NCI-H774 (cell line): Measurements from ENCODE around the gene PERCC1.
"Not testable (repeated sequence)": the region's sequence is repeated elsewhere in the genome, so short reads cannot be mapped to it uniquely, and the experiment has no call there.

Experiments used
- DNase-seq: peaks from one replicate; lab custom pipeline; 2025; lab: John Stamatoyannopoulos, UW

Gene PERCC1

DNA sequence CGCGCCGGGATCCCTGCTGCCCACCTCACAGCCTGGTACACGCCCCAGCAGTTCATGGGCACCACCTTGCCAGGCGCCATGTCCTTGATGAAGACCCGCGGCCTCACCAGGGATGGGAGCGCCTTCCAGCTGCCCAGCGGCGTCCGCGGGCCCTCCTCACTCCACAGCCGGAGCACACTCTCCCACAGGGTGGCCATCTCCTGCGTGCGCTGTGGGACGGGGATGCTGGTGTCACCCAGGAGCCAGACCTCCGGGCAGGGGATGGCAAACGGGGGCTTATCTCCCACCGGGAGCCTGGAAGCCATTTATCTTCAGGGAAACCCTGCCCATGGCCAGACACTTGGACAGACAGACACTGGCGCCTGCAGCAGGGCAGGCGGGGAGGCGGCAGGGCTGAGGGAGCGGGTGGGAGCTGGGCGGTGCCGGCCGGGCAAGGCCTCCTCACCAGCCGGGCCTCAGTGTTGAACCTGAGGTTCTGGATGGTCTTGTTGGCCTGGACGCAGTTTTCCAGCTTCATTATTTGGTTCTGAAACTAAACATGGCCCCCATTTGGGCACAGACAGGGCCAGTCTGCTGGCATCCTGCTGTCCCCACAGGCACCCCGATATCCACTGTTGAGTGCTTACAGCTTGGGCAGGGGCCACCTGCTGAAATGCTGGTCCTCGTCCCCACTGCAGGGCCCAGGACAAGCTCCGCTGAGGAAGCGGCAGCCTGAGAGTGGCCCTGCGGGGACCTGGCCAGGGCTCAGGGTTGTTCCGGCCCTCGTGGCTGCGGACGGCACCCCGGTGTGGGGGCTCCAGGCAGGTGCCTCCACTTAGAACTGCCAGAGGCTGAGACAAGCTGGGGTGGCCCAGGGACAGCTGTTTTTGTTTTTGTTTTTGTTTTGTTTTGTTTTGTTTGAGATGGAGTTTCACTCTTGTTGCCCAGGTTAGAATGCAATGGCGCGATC lies 4.0 kb downstream of the PERCC1 start:
- DNase-seq, result no peak

DNA sequence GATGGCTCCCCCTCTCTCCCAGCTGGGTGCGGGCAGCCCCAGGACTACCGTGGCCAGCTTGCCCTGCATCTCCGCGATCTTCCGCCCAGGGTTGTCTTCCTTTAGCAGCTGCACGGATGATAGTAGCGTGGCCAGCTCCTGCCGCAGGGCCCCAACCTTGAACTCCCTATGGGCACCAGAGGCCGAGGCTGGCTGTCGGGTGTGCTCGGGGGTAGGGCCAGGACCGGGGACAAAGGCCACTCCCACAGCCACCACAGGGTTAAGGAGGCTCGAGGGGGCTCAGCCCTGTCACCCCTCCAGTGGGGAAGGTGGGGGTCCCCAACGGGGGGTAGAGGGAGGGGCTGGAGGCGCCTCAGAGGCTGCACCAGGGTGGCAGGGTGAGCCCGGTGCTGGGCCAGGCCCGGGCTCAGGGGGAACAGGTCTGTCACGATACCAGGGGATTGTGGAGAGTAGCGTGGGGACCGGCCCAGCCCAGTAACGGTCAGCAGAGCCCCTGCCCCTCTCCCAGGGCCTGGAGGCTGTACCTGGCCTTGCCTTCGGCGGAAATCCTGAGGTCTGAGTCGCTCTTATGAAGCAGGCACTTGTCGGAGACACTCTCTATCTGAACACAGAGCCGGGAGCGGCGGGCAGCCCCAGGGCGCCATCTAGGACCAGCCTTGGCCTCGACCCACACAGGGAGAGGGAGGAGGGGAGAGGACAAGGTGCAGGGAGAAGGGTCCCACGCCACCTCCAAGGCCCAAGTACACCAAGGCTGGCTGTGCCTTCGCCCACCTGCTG lies 5.2 kb downstream of the PERCC1 start:
- DNase-seq, result no peak

DNA sequence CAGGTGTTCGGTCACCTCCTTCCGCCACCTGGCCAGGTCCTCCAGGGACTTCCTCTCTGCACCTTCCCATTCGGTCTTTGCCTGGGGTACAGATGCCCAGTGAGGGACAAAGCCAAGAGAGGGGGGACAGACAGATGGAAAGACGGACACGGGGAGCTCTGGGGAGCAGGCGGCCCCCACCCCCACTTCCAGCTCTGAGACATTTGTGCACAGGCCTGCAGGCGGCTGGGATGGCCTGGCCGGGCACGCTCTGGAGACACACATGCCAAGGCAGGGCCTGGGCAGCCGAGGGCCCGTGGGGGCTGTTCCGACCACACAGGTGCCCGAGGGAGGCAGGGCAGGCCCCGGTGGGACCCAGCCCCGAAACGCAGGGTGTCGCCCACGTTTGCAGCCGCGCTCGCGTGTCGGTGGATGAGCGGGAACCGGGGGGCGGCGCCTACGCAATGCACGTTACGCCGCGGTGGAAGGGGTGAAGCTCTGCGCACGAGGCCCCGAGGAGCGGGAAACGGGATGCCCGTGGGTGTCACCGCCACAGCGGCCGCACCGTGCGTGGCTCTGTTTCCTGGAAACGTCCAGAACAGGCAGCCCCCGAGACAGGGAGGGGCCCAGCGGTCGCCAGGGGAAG lies 6.0 kb downstream of the PERCC1 start:
- DNase-seq, result no peak

DNA sequence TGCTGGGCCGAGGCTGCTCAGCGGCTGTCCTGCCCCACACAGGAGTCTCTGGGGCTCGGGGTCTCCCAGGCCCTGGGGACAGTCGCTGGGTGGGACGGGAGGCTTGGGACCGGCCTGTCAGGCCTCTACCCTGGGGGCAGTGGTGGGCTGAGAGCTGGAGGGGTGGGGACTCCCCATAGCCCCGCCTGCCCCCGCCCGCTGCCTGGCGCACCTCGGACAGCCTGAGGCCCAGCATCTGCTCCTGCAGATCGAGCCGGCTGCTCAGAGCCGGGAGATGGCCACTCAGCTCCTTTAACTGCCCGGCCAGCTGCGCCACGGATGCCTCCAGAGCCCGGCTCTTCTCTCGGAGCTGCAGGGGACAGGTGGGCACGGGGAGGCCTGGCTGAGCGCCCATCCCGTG lies 6.7 kb downstream of the PERCC1 start:
- no peak for DNase-seq

DNA sequence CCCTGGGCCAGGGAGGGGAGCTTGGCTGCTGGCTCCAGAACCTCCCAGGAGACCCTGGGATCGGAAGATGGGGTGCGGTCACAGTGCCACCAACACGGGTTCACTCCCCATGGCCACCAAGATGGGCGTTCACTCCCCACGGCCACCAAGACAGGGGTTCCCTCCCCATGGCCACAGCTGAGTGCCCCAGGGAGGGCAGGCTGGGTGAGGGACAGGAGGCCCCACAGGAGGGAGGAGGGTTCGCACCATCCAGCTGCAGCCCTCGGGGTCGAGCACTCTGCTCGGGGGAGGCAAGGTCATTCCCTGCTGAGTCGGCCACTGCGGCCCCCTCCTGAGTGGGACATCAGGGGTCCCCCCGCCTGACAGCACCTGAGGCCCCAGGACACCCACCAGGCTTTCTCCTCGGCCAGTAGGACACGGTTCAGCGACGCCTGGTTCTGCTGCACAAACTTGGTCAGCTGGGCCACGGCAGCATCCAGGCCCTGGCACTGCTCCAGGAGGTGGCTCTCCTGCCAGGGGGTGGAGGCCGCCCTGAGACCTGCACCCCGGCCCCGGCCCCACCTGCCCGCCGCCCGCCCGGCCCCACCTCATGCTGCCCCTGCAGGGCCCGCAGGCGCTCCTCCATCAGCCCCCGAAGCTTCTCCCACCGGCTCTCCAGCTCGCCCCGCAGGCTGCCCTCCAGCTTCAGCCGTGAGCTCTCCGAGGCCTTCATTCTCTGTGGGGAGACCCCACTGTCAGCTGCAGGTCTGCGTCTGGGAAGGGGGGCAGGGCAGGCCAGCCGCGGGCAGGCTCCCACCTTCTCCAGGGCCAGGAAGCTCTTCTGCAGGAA lies 7.6 kb downstream of the PERCC1 start:
- no peak for DNase-seq

DNA sequence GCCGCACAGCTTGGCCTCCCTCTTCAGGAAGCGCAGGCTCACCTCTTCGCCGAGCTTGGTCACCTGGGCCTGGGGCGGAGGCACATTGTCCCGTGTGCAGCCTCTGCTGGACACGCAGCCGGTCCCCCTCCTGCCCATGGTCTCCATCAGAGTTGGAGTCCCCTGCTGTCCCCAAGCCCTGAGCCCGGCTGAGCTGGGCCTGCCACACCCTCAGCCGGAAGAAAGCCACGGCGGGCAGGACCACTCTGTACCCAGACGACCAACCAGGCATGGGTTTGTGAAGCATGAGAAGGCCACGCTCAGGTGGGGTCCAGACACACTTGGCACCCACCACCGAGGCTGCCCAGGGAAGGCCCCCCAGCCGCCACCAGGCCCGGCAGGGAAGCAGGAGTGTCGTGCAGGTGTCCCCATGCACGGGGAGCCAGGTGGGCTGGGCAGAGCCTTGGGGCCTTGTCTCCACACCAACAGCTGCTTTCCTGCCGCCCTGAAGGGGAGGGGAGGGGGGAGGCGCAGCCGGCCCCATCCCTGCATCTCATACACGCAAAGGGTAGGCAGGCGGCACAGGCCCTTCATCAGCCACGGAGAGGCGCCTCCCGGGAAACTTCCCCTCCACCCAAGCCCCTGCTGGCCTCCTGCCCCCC lies 8.3 kb downstream of the PERCC1 start:
- no peak for DNase-seq

DNA sequence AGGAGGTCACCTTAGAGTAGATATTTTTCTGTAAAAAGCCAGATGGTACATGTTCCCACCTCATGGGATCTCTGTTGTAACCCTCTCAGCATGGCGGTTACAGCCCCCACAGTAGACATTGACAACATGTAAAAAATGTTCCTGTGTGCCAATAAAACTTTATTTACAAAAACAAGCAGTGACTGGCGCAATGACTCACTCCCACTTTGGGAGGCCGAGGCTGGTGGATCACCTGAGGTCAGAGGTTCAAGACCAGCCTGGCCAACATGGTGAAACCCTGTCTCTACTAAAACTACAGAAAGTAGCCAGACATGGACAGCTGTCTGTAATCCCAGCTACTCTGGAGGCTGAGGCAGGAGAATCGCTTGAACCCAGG lies 8.8 kb downstream of the PERCC1 start:
- DNase-seq, result not testable (repeated sequence)

DNA sequence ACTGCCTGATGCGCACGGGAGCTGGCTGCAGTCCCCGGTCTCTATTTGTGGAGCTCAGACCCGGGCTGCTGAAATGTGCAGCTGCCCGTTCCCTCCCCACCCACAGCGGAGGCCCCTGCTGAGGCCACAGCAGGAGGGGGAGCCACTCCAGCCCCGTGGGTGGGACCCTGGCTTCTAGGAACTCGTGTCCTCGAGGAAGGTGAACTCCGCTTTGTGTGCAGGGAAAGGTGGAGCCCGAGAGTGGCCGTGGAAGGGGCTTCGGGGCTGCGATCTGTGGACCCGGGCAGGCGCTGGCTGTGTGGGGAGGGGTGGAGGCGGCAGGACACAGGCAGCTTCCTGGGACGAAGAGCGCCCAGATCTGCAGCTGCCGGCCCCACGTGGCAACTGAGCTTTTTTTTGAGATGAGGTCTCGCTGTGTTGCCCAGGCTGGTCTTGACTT lies 10.5 kb downstream of the PERCC1 start:
- DNase-seq, result no peak

DNA sequence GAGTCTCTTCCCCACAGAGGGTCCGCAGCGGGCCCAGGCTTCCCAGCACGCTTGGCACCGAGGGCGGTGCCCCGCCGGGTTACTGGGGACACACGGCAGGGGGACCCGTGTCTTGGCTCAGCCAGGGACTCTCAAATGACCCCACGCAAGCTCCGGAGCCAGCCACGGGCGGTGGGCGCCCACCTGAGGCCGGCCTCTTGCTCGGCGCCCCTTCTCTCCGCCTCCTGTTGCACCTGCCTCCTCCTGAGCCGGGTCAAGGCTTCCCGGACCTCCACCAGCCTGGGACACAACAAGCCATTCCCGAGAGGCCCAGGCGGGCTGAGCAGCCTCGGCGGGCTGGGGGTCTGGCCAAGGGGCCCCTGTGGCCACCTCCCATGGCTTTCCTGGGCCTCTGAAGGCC lies 11.8 kb downstream of the PERCC1 start:
- DNase-seq, result no peak

DNA sequence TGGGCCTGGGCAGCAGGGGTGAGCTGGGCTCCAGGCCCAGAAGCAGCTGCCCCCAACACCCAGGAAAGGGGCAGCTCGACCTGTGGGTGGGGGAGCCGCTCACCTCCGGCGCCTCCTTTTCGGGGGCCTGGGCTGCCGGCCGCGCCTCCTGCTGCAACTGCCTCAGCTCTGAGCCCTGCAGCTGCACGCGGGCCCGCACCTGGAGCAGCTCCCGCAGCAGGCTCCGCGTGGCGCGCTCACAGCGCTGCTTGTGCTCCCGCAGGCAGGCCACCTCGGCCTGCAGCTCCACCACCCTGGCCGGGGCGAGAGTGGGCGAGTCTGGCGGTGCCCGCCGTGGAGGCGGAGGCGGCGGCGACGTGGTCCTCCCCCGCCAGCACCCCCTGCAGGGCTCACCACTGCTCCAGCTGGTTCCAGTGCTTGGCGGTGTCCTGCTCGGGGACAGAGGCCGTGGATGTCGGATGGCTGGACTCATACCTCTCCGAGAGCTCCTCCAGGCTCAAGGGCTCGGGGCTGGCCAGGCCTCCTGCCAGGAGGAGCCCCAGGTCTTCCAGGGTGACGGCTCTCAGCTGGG lies 12.6 kb downstream of the PERCC1 start:
- DNase-seq, result no peak

DNA sequence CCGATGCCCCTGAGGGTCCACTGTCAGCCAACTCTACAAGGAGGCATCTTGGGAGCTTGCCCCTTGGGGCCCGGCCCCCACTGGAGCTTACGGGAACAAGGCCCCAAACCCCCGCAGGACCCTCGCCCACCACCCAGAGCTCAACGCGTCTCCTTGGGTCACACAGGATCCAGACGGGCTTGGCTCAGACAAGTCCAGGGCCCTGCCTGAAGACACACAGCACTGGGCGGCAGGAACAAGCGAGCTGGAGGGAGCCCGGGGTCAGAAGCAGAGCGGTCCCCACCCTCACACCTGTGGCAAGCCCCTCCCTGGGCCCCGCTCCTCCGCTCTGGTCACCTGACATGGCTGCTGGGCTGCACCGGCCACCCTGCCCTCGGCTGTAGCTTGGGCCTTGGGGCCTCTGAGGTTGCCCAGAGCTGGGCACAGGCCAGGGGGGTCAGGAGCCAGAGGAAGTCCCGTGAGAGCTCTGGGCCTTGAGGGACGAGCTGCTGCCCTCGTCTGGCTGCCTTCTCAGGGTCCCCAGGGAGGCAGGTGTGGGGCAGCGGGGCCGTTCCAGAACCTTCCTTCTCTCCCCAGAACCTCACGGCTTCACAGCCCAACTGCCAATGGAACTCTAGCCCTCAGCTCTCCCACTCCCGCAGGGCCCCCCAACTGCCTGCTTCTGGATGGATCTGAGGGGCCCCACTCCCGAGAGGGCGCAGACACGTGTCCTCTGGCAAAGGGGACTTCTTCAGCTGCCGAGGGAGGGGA lies 13.3 kb downstream of the PERCC1 start, which contains the start of gene CCDC154:
TSS of gene CCDC154 (minus strand) at position 577 of the 750 bp plus-strand sequence. CDS start at position 343, 234 bp downstream.
- no peak for DNase-seq

DNA sequence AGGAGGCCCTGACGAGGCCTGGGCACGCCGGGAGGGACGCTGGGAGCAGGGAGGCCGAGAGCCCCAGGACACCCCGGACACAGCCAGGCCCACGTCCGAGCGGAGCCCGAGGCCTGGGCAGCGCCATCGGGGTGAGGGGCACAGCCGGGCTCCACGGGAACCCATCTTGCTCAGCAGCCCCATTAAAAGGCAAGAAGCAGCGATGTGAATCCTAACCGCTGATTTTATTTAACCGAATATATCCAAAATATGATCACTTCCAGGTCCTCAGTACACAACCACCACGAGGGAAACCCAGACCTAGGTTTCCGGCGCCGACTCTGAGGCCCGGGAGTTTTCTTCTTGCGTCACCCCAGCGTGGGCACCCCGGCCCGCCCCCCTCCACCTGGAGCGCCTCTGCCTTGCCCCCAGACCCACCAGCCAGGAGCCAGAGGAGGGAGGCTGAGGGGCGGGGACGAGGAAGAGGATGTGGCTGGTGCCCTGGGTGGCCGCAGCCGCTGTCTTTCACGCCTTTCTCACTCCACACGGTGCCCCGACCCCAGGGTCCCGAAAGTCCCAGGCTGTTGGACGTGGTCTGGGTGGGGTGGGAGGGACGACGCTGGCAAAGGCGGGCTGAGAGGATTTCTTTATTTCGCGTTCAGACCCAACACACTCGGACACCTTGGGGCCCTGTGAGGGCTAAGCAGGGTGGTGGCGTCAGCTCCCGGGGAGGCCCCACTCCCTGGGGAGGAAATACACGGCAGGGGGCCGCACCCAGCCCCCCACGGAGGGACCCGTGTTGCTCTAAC lies 14.0 kb downstream of the PERCC1 start:
- DNase-seq, result no peak

DNA sequence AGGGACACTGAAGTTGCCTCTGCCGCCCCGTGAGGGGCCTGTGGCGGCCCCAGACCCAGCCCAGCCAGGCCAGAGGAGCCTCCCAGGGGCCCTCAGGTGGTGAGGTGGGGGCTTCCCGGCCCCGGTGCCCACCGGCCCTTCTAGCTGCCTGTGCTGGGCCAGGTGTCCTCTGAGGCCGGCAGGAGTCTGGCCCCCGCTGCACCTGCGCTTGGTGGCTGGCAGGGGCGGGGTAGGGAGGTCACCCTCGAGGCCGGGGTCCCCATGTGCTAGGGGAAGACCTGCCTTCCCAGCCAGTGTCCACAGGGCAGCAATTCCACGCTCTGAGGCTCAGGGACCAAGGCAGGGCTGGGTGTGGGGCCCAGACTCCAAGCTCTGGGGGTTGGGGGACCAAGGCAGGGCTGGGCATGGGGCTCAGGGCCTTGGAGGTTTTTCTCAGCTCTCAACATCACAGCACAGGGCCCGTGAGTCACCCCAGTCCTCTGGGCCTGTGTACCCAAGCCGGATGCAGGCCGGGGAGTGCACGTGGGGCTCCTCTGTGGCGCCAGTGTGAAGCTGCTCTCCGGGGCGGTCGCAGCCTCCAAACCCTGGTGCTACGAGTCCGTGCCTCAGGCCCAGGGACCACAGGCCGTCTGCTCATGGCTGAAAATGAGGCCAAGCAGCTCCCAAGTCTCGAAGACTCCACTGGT lies 14.8 kb downstream of the PERCC1 start:
- DNase-seq, result no peak

DNA sequence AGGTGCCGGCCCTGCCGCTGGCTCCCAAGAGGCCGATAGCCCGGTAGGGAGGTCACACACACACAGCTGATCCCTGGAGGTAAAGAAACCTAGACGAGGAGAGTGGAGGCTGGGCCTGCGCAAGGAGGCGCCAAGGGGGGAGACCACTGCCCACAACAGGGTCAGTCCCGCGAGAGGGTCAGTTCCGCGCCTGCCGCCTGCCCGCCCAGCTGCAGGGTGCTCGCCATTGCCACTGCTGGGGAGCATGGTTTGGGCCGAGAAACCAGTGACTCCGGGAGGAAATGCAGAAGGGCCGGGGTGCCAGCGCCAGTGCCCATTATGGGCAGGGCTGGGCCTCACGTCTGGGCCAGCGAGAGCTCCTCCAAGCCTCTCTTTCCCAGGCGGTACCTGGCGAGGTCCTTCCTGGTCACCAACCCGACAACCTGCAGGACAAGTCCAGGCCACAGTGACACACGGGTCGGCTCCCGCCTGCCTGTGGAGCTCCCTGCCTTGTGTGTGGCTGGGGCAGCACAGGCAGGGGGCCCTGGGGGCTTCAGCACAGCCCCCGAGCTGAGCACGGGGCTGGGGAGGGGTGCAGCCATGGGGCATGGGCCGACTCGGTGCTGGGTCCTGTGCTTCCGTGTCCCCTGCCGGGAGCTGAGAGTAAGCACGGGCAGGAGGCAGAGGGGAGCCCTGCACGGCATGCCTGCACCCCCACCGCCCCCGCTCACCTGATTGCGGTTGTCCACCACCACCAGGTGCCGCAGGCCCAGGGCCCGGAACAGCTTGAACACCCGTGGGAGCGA lies 15.6 kb downstream of the PERCC1 start:
- no peak for DNase-seq

DNA sequence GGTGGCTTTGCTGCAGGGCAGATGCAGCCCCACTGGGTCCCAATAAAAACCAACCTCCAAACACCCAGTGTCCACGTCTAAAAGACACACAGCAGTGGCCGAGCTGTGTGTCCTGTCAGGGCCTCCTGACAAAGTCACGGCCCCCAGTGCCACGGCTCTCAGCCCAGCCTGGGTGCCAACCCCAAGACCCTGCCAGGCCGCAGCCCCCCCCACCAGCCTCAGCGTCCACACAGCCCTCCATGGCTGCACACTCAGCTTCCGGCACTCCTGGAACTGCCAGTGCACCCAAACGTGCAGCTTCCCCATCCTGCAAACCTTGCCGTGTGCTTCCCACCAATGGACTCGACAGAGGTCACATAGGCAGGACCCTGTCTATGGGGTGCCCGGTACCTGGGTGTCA lies 17.1 kb downstream of the PERCC1 start:
- DNase-seq, result no peak

DNA sequence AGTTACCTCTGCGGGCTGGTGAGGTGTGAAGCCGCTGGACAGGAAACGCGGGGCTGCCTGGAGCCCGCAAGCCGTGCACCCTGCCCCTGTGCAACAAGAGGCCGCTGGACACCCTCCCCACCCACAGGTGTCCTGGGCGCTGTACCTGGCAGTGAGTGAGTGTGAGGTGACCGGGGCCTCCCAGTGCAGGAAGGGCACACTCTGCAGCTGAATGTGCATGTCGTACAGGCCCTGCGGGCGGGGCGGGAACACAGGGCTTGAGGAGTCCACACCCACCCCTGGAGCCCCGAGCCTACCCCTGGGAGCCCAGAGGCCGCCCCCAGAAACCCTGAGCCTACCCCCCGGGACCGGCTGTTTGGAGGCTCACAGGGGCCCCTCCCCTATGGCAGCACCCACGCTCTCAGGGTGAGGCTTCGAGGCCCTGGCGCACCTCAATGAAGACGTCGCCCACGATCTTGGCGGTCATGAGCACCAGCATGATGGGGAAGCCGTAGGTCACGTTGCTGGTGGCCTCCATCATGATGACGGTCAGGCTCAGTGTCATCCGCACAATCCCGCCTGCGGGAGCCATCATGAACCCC lies 17.7 kb downstream of the PERCC1 start:
- no peak for DNase-seq

DNA sequence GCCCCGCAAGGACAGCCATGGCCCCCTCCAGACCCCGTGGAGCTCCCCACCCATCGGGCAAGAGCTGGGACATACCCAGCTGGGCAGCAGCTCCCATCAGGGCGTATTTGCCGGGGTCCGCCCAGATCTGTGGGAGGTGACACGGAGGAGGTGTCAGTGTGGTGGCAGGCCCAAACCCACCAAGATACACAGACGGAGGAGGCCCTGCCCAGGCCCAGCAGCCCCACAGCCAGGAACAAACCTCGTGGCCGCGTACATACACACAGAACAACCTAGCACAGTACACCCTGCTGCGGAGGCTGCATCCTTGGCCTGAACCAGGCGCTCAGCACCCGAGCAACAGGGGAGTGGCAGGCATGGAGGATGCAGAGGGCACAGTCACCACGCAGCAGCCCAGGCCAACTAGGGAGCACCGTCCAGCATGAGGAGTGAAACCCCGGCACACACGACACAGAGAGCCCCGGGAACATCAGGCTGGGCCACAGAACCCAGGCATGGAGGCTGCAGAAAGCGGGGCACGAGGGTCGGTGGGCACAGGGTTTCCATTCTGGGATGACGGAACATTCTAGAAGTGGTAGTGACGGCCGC lies 18.4 kb downstream of the PERCC1 start:
- DNase-seq, result no peak
